GM18907 (cell line): Measurements from ENCODE around the gene SIRPG.
"Not testable (repeated sequence)": the region's sequence is repeated elsewhere in the genome, so short reads cannot be mapped to it uniquely, and the experiment has no call there.

Source experiments
- ATAC-seq: cut with Tn5 transposase; IDR thresholded peaks from one replicate; pipeline ENCODE4 v1.9.1; 2021; ENCODE audit warnings: mild to moderate bottlenecking, moderate library complexity; ENCODE audit not compliant: unreplicated experiment

SIRPG gene

GRCh38 chr20:1637226-1637625, 20.4 kb downstream of the SIRPG start:
- no peak for ATAC-seq

DNA sequence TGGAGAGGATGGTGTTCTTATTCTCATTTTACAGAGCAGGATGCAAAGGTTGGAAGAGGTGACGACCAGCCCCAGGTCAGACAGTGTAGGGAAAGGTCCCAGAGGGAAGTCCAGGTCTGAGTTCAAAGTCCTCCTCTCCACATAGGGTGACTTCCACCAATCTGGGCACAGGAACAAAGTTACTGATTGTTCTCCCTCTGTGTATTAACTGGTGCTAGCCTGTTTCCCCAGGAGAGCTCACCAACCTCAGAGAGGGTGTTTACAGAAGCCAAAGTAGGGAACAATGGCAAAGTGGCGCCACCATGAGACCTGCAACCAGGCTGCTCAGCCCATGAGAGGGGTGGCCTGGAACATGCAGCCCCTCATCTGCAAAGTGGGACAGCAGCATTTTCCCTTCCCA, 21.0 kb downstream of the SIRPG start:
- ATAC-seq = no peak

DNA sequence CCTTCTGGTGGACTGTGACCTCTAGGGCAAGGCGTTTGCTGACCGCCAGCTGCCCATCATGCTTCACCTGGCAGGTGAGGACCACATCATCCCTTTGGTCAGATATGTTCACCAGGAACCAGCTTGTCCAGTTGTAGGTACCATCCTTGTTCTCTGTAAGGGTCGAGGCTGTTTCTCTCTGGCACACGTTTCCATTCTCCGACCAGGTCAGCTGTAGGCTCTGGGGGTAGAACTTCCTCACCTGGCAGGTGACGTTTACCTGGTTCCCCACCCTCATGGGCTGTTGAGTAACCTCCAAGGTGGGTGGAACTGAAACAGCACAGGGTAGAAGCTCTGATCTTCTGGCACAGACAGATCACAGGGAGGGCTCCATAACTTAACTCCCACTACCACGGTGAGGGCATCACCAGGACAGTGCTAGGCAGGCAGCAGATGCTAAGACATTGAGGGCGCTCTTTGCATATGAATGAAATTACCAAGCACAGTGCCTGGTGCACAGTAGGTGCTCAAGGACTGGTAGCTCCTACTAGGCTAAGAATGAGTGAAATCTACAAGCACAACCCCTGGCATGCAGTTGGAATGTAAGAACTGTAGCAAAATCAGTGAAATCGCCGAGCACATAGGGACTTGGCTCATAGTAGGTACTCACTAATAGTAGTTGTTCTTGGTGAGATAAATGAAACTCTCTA, 22.1 kb downstream of the SIRPG start:
- ATAC-seq = no peak

- no peak for ATAC-seq
Observed at GRCh38 chr20:1633535-1633934, 24.0 kb downstream of the SIRPG start.

DNA sequence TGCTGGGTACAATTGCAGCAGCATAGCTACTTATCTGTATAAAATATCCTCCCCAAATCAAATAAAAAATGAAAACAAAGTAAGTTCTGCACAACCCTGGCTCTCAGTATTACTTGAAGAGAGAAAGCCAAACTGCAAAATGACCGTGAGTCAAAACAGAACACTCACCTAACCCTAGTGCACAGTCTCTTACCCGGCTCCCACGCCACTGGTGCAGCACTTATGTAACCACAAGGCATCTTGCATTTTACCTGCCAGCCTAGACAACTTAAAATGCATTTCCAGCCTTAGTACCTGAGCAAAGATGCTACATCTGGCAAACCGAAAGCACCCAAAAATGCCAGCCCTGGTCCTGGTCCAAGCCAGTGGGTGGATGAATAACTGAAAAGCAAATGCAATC, 25.4 kb downstream of the SIRPG start:
- no peak for ATAC-seq

GRCh38 chr20:1631309-1632151, 26.0 kb downstream of the SIRPG start:
- no peak for ATAC-seq

- no peak for ATAC-seq
Observed at GRCh38 chr20:1630186-1630585, 27.4 kb downstream of the SIRPG start.

- ATAC-seq = no peak
Observed at GRCh38 chr20:1629321-1629720, 28.3 kb downstream of the SIRPG start.

- no peak for ATAC-seq
Observed at GRCh38 chr20:1628621-1629020, 29.0 kb downstream of the SIRPG start.

DNA sequence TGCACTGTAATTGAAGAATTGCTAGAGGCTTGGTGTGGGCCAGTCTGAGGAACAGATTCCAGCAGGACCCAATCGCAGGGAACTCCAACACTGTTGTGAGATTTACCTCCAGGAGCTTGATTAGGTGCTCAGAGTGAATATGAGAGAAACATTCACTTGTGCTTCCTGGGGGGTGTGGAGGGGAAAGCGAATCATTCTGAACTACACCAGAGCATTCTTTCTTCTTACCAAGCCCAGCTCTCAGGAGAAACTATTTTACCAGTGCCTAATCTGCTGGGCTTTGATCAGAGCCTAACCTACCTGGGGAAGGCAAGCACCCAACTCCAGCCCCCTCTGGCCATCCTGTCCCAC, 30.4 kb downstream of the SIRPG start:
- no peak for ATAC-seq

DNA sequence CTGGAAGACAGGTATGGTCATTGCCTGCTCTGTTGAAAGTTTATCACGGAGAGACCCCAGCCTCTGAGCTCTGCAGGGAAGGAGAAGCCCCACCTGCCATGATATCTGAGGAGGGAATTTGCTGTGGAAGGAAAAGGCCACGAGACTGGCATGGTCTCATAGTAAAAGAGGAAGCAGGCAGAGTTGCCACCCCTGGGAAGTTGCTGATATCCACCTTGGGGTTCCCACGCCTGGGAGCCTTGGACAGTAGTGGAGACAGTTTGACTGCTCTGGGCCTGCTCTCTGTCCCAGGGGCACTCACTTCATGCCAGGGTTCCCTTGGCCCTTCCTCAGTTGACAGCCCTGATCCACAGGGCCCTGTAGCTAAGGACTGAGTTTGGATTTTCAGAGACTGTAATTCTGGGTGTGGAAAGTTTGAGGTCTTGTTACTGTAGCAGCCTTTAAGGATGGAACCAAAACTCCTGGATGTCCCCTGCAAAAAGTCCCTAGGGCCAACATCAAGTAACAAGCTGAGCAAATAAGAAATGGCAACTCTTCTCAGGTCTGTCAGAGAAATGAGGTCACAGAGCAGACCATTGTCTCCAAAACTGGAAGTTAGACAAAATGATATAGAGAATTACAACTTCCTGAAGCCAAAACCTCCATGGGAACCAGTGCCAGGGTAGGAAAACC, 30.9 kb downstream of the SIRPG start:
- no peak for ATAC-seq

DNA sequence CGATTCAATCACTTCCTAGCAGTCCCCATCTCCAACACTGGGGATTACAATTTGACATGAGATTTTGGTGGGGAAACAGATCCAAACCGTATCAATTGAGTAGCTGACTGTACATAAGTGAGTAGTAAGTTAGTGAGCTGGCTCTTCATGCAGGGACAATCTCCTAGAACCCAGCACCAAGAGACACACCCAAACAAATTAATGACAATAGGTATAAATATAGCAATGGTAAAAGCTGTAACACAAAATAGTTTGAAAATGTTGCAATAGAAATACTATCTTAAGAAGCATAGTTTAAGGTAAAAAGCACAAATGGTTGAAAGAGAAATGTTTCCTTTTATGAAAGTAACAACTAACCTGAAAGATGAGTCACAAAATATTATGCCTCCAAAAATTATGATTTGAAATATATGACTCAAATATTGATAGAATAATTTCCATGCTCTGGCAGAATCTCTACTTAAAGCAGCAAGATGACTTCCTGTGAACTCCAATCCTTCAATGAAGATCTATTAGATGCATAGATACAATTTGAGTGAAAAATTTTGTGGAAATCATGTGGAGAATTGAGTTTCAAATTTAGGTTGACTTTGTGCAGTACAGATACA, 32.4 kb downstream of the SIRPG start:
- ATAC-seq = no peak

- ATAC-seq = no peak
Observed at GRCh38 chr20:1623501-1624205, 33.9 kb downstream of the SIRPG start.

DNA sequence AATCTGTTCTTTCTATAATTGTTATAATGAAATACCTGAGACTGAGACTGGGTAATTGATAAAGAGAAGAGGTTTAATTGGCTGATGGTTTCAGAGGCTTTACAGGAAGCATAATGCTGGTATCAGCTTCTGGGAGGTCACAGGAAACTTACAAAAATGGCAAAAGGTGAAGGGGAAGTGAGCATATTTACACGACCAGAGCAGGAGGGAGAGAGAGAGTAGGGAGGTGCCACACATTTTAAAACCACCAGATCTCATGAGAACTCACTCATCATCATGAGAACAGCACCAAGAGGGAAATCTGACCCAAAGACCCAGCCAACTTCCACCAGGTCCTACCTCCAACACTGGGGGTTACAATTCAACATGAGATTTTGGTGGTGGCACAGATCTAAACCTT, 35.1 kb downstream of the SIRPG start:
- ATAC-seq = no peak

- no peak for ATAC-seq
Observed at GRCh38 chr20:1621316-1621715, 36.3 kb downstream of the SIRPG start.

- no peak for ATAC-seq
Observed at GRCh38 chr20:1619861-1620444, 37.6 kb downstream of the SIRPG start, which contains the start of gene SIRPB1. Gene SIRPB1 (minus strand): TSS chr20:1620009. CDS start chr20:1619944, 65 bp downstream.

DNA sequence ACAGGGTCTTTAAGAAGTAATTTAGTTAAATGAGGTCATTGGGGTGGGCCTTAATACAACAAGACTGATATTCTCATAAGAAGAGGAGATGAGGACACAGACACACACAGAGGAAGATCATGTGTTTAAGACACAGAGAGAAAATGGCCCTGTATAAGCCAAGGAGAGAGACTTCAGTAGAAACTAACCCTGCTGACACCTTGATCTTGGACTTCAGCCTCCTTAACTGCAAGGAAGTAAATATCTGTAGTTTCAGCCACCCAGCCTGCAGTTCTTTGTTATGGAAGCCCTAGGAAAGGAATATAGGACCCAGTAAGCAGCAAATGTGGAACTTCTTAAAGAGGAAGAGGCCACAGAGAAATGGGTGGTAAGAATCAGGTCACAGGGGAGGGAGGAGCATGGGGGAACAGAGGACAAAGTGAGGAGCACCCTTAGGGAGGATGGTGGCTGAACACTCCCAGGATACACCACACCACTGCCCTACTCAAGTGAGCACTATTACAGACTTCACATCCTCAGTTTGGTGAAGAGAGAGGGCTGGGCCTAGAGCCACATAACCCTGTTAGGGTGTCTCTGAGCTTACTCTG, 38.5 kb downstream of the SIRPG start:
- ATAC-seq = no peak

- ATAC-seq = no peak
Observed at GRCh38 chr20:1618479-1618878, 39.1 kb downstream of the SIRPG start.

GRCh38 chr20:1616858-1617434, 40.6 kb downstream of the SIRPG start:
- ATAC-seq = no peak

DNA sequence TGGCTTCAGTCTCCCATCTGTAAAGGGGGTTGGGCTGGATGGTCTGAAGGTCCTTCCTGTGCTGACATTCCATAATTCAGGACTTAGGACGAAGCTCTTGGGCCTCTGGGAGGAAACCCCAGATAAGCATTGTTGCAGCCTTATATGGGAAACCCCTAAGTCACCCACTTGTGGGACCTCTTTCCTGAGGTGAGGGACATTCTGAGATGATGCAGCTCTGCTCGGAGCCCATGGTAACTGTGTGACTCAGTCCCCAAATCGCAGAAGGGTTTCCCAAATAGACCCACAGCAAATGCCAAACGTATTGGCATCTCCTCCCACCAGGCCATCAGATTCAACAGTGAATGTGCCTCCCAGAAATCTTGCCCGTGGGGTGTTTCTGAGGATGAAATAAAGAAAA, 47.2 kb downstream of the SIRPG start:
- ATAC-seq = not testable (repeated sequence)
